IPS-18a (cell line): ENCODE measurements around the gene TNFAIP8L2.

ENCODE experiments used
- H3K27ac ChIP-seq: one replicate; pipeline ENCODE4 v1.5.1; 2013; ENCODE audit warnings: low read length
- H3K27me3 ChIP-seq: one replicate; pipeline ENCODE4 v1.6.1; 2013; ENCODE audit warnings: mild to moderate bottlenecking, low read length; ENCODE audit not compliant: control insufficient read depth, insufficient read depth
- H3K36me3 ChIP-seq: one replicate; pipeline ENCODE4 v1.6.1; 2013; ENCODE audit warnings: low read depth, low read length; ENCODE audit not compliant: control insufficient read depth
- H3K4me1 ChIP-seq: one replicate; pipeline ENCODE4 v1.6.1; 2013; ENCODE audit warnings: low read depth, low read length; ENCODE audit not compliant: control insufficient read depth
- H3K4me3 ChIP-seq: one replicate; pipeline ENCODE4 v1.5.1; 2013; ENCODE audit warnings: low read length
- H3K9ac ChIP-seq: one replicate; pipeline ENCODE4 v1.6.1; 2013; ENCODE audit warnings: mild to moderate bottlenecking, low read length, moderate library complexity
- H3K9me3 ChIP-seq: one replicate; pipeline ENCODE4 v1.6.1; 2013; ENCODE audit warnings: low read depth, low read length; ENCODE audit not compliant: control insufficient read depth

TNFAIP8L2 gene

DNA sequence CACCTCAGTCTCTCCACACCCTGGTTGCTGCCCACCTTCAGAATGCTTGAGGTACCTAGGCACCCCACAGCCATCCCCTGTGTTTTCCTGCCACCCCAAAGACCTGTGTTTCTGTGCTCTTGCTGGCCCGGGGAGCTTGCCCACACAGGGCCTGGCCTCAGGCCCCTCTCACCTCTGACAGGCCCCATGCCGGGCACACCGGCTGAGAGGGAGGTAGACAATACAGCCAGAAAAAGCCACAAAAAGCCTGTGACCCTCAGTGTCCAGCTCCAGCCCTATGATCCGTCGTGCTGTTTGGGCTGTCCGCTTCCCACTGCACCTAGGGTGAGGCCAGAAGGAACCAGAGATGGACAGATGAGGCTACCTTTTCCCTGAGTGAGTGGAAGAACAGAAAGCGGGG is 21.5 kb upstream of the TNFAIP8L2 start:
- H3K27me3 ChIP-seq: peaks cover 35% of the 10 kb centered on the region
- no peaks in the 10 kb centered on the region for H3K4me1 ChIP-seq
- peaks cover 28% of the 10 kb centered on the region for H3K36me3 ChIP-seq
- H3K4me3 ChIP-seq: no peak overlapping the region
- H3K9ac ChIP-seq: no peak overlapping the region
- H3K27ac ChIP-seq: no peak overlapping the region
- H3K9me3 ChIP-seq: no peaks in the 10 kb centered on the region

DNA sequence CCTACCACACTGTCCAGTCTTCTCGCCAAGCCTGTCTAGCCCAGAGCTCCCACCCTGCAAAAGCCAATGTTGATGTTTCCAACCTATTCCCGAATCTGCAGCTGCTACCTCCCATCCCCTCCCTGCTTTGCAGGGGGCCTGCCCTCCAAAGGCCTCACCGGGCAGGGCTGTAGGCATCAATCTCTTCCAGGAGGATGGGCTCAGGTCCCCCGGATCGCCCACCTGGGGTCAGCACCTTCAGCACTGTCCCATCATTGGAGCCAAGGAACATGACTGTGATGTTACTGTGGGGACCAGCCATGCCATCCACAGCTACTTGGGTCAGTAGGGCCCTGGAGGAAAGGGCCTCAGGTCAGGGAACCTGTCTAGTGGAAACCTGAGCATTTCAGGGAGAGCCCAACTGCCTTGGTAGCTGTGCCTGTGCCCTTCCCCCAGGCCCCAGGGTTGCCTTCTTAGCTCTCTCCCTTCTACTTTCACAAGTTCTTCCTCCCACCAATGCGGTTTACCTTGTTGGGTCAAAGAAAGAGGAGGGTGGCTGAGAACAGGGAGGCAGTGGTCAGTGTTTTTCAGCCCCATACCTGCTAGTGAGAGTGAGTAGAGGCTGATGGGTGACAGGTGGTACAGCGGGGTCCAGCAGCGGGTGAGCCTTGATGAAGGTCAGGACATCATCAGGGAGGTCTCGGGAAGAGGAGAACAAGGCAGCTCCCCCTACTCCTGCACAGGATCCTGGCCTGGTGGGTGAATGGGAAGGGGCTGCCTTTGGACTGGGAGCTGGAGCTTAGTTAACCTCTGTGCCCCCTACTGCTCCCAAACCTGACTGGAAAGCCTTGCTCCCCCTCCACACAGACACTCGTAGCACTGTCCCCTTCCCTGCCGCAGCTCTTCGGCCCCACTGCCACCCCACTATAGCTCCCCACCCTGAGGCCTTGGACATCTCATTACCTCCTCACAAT is 20.7 kb upstream of the TNFAIP8L2 start:
- H3K4me1 ChIP-seq: no peaks in the 10 kb centered on the region

DNA sequence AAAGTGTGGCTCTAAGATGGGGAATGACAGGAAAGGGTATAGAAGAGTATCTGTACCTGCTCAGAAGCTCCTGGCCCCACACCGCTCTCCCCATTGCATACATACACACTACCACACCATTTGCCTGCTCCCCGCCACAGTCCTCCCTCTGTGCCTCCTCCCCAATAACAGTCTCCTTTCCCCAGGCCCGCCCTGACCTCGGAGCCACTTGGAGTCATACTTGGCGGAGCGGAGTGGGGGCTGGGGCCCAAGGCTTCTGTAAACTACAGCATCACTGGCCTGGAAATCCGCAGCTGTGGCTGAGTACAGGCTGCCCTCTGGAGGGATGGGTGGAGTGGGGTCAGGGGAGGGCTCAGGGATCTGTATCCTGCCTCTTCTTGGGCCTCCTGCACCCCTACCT is 18.7 kb upstream of the TNFAIP8L2 start:
- no peaks in the 10 kb centered on the region for H3K9me3 ChIP-seq
- H3K36me3 ChIP-seq: peaks cover 28% of the 10 kb centered on the region
- no peak overlapping the region for H3K4me3 ChIP-seq
- no peak overlapping the region for H3K9ac ChIP-seq
- no peak overlapping the region for H3K27ac ChIP-seq
- H3K4me1 ChIP-seq: no peaks in the 10 kb centered on the region
- H3K27me3 ChIP-seq: peaks cover 14% of the 10 kb centered on the region

More for the DNA sequence above, 20.7 kb upstream of the TNFAIP8L2 start:
- no peaks in the 10 kb centered on the region for H3K9me3 ChIP-seq
- no peak overlapping the region for H3K27ac ChIP-seq
- peaks cover 28% of the 10 kb centered on the region for H3K36me3 ChIP-seq
- no peak overlapping the region for H3K4me3 ChIP-seq
- peaks cover 32% of the 10 kb centered on the region for H3K27me3 ChIP-seq
- no peak overlapping the region for H3K9ac ChIP-seq

DNA sequence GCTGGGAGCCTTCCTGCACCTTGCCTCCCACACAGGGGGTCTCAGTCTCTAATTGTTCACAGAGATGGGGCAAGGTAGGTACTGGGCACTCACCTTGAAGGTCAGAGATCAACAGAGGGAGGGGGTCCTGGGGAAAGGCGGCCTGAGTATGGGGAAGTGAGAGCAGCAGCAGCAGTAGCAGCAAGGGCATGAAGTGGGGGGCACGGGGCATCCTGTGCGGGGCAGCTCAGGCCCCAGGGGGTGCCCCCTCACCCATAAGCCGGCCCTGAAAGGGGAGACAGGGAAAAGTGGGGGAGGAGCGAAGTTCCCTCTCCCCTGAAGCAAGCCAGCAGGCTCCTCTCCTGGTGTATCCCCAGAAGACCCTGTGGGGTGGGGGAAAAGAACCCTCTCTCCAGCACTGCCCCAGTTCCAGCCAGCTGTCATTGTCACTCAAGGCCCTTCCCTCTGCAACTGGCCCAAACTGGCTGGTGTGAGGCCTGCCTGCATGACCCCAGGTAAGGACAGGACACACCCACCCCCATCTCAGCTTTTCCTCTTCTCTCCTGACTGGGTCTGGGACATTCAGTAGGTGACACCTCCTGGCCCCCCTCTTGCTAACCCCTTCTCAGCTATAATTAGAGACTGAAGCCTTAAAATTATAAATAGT is 13.9 kb upstream of the TNFAIP8L2 start:
- H3K36me3 ChIP-seq: peaks cover 7% of the 10 kb centered on the region
- peaks cover 23% of the 10 kb centered on the region for H3K27me3 ChIP-seq
- H3K9me3 ChIP-seq: no peaks in the 10 kb centered on the region
- no peak overlapping the region for H3K9ac ChIP-seq
- H3K4me3 ChIP-seq: no peak overlapping the region
- H3K4me1 ChIP-seq: peaks cover 27% of the 10 kb centered on the region
- H3K27ac ChIP-seq: no peak overlapping the region

DNA sequence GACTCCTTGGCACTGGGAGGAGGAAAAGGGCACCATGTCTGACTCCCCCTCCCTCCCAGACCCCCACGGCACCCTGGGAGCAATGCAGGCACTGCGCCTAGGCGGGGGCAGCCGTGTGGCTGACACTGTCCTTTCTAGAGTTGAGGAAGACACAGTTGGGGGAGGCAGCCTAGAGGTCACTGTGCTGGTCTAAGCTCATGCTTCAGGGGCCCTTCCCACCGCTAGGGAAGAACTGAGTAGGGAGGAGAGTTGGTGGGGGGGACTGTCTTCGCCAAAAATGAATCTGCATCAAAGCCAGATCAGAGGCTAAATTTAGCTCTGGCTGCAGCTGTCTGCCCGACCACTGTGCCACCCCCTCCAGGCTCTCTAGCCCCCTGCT is 13.4 kb upstream of the TNFAIP8L2 start:
- no peak overlapping the region for H3K27ac ChIP-seq
- no peak overlapping the region for H3K4me3 ChIP-seq
- H3K4me1 ChIP-seq: peaks cover 27% of the 10 kb centered on the region
- H3K36me3 ChIP-seq: peaks cover 7% of the 10 kb centered on the region
- peaks cover 28% of the 10 kb centered on the region for H3K27me3 ChIP-seq
- H3K9ac ChIP-seq: no peak overlapping the region
- H3K9me3 ChIP-seq: no peaks in the 10 kb centered on the region

DNA sequence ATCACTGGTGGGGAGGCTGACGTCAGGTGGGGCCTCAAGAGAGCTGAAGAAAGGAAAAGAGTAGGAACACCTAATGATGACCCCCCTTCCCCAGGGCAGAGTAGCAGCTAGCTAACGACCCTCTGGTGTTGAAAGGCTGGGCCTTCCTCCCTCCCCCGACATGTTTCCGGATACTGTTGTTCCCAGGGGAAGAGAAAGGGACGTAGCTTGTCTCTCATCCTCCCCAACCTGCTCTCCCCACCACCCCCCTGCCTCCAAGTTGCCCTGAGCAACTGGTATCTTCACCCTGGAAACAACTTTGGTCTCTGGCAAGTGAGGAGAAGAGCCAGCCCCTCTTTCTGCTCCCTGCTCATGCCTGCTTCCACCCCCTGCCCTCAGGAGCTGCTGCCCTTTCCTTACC is 12.5 kb upstream of the TNFAIP8L2 start:
- Histone ChIP-seq H3K36me3 (peaks cover 7% of the 10 kb centered on the region), H3K27me3 (peaks cover 30% of the 10 kb centered on the region), H3K9ac (no peak overlapping the region), H3K4me3 (no peak overlapping the region), H3K27ac (no peak overlapping the region), H3K4me1 (peaks cover 27% of the 10 kb centered on the region), H3K9me3 (no peaks in the 10 kb centered on the region)

DNA sequence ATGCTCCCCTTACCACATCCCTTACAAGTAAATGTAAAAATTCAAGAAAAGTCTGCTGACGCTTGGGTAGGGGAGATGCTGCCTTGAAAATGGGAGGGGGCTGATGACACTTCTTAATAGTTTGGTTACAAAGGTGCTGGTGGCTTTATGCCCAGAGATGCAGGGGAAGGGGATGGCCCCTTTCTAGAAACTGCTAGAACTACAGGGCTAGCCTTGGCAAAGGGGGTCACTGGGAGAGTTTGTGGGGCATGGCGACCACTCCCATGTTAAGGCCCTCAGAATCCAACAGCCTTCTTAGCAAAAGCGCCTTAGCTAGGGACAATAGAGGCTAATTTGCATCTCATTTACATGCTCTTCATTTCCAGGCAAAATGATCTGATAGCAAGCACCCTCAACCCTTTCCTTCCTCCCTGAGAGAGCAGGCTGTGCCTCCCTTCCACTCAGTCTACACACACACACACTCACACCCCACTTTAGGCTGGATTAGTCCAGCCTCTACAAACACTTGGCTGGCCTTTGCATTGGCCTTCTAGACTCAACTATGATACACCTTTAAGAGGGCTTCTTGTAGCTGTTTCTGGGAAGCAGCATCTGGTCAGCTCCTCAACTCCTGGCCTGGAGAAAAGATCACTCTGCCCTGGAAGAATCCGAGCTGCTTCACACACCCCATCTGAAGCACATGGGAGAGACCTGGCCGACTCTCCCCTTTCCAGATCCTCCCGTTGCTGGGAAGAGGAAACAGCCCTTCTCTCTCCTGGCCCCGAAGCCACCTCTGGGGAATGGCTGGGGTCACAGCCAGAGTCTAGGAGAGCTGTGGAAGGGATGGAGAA is 11.8 kb upstream of the TNFAIP8L2 start:
- Histone ChIP-seq H3K27ac (no peak overlapping the region), H3K4me3 (peak overlapping the region; percentile 65), H3K9ac (peak overlapping the region; percentile 60)

DNA sequence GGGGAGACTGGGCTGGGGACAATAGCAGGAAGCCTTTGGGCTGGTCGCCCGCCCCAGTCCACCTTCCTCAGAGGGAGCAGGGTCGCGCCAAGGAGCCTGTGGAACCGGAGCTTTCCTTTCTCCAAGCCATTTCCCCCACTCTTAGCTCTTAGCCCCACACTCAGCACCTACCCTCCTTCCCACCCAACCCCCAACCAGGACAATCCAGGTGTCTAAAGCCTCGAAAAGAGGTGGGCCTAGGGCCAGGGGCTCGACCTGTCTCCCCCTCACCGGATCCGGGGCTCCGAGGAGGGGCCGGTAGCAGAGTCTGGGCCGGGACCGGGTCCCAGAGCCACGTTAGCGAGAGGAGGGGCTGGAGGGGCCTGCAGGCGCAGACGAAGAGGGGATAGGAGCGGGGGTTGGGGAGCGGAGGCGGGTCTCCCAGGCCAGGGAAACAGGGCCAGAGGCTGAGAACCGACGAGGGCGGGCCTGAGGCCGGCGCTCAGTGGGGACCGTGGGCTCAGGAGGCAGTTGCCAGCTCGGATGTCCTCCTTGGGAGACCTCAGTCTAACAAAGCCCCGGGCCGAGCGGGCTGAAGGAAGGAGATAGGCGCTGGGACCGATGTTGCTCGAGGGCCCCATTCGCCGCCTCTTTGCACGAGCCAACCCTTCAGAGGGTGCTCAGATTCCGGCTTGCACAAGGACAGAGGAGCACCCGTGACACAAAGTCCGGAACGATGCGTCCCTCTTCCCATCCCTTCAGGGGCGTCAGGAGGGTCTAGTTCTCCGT is 11.0 kb upstream of the TNFAIP8L2 start:
- Histone ChIP-seq H3K9ac (peak overlapping the region; percentile 60), H3K36me3 (no peaks in the 10 kb centered on the region), H3K4me1 (peaks cover 27% of the 10 kb centered on the region), H3K9me3 (no peaks in the 10 kb centered on the region), H3K4me3 (peak overlapping the region; percentile 65), H3K27me3 (peaks cover 30% of the 10 kb centered on the region), H3K27ac (no peak overlapping the region)

More for the DNA sequence above, 11.8 kb upstream of the TNFAIP8L2 start:
- Histone ChIP-seq H3K36me3 (peaks cover under 1% of the 10 kb centered on the region), H3K27me3 (peaks cover 30% of the 10 kb centered on the region), H3K9me3 (no peaks in the 10 kb centered on the region), H3K4me1 (peaks cover 27% of the 10 kb centered on the region)

DNA sequence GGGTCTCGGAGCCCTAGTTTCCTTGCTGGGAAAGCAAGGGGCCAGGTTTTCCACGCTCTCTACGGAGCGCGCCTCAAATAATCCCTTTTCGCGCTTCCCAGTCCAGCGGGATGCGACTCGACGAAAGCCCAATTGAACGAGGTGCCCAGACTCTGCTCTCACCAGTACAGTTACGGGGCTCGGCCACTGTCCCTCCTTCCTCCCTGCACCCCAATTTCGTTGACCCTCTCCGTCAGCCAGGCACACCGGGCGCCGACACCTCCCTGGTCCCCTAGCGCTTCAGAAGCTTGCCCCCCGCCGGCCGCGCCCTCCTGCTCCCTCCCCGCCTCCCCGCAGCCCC is 10.4 kb upstream of the TNFAIP8L2 start:
- no peaks in the 10 kb centered on the region for H3K36me3 ChIP-seq
- H3K27ac ChIP-seq: no peak overlapping the region
- peak overlapping the region; percentile 60 for H3K9ac ChIP-seq
- no peaks in the 10 kb centered on the region for H3K9me3 ChIP-seq
- H3K27me3 ChIP-seq: peaks cover 30% of the 10 kb centered on the region
- H3K4me1 ChIP-seq: peaks cover 27% of the 10 kb centered on the region
- peak overlapping the region; percentile 65 for H3K4me3 ChIP-seq

DNA sequence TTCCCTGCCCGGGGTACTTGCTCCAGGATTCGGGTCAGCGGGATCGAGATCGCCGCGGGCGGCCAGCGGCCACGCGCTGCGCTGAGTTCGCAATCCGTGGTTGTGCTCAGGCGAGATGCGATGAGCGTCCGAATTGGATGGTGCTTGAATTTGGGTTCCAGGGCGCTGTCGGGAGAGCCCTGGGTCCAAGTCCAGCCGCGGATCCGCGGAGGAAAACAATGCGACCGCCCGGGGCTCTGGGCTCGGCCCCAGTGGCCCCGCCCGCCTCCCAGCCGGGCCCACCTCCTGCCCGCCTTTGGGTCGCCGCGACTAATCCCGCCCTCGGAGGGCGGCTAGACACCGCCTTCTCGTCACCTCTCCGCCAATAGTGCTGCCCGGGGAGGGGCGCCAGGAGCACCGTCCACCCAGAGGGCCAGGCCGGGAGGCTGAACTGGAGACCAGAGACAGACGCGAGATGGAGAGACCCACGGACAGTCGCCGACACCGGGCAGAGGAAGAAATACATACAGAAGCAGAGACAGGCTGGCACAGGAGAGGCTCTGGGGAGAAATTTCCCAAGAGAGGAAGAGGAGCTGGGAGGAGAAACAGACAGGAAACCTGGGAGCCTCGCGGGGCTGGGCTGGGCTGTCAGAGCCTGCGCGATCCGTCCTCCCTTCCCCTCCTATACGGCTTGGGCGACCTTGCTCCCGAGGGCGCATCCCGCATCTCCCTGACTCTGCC is 9.9 kb upstream of the TNFAIP8L2 start, which contains the start of gene SEMA6C:
TSS of gene SEMA6C (minus strand) at position 220 of the 720 bp plus-strand sequence. CDS start 4,010 bp downstream, outside the sequence.
- Histone ChIP-seq H3K4me3 (peak within 1 kb of the TSS; percentile 65), H3K9me3 (no peaks in the 10 kb centered on the region), H3K36me3 (no peaks in the 10 kb centered on the region), H3K27me3 (peaks cover 30% of the 10 kb centered on the region), H3K9ac (peak within 1 kb of the TSS; percentile 60), H3K4me1 (peaks cover 27% of the 10 kb centered on the region), H3K27ac (no peak within 1 kb of the TSS)
